Central memory CD4-positive, alpha-beta T cell (primary cell): ENCODE measurements around the gene FAM163A.
"Not testable (repeated sequence)": the region's sequence is repeated elsewhere in the genome, so short reads cannot be mapped to it uniquely, and the experiment has no call there.

Experiments used
- DNase-seq: peaks from one replicate; pipeline ENCODE4 v3.0.0; 2022

Gene FAM163A

DNA sequence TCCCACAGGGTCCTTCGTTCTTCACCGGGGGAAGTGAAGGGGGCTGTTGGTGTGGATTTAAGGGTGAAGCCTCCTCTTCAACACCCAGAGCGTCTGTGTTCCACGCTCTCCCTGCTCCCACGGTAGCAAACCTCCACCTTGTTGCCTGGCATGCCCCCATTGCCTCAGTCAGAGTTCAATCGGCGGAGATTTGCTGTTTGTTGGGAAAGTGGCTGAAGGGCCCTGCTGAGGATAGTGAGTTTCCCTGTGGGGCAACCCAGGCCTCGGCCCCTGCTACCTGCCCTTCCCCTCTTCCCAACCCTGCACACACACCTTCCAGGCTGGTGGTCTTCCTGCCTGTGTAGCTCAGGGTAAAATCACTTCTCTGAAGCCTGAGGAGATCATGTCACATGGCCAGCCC lies 74.0 kb downstream of the FAM163A start:
- no peak for DNase-seq

- DNase-seq = no peak
Measured at GRCh38 chr1:179817789-179818188, 74.7 kb downstream of the FAM163A start.

GRCh38 chr1:179818260-179818659 lies 75.2 kb downstream of the FAM163A start:
- DNase-seq = no peak

DNA sequence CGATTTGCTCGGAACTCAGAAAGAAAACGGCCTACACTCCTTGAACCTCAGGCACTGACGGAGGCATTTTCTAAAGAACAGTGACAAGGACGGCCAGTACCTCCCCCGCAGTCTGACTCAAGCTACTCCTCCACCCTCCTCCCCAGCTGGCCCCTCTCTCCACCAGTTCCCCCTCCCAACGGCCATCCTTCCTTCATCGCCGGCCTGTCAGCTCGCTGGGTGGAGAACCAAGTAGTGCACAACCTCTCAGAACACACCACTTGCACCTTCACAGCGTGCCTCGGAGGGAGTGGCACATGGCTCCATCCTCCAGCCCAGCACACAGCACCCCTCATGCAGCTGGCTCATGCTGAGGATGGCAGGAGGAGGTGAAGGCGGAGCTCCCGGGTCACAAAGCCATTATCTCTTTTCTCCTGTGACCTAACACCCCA lies 75.7 kb downstream of the FAM163A start:
- no peak for DNase-seq

GRCh38 chr1:179820226-179820970 lies 77.3 kb downstream of the FAM163A start:
- DNase-seq = no peak

DNA sequence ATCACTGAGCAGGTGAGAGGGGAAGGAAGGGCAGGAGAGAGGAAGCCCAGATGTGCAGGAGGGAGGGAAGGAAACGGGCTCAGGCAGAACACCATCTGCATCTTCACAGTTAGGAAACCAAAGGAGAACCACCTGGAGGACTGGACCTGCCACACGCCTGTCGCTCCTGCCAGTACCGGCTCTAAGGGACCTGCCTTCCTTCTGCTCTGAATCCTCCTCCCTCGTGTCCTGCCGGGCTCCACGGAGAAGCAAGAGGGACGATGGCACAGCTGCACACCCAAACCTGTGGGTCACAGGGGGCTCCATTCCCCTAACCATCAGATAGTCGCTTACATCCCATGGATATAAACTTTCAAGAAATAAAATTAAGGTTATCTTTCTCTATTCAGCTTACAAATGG lies 78.4 kb downstream of the FAM163A start:
- DNase-seq = no peak

DNA sequence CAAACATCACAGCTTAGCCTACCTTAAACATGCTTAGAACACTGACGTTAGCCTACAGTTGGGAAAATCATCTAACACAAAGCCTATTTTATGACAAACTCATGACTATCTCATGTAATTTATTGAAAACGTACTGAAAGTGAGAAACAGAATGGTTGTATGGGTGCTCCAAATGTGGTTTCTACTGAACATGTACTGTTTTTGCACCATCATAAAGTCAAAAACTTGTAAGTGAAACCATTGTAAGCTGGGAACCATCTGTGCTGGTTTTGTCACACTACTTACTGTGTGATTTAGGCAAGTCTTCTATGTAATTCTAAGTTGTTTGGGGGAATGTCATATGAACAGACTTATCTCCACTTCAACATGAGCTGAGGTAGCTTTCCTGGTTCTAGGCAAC lies 79.0 kb downstream of the FAM163A start:
- DNase-seq = no peak

DNA sequence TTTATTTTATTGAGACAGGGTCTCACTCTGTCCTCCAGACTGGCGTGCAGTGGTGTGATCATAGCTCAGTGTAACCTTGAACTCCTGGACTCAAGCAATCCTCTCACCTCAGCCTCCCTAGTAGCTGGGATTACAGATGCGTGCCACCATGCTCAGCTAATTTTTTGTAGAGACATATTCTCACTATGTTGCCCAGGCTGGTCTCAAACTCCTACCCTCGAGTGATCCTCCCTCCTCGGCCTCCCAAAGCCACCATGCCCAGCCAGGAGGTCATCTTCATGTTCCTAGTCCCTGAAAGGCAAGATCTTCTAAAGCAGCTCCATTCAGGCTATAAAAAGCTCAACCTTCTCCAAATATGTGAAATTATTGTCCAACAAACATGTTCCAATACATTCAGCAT lies 80.6 kb downstream of the FAM163A start:
- DNase-seq = no peak

- DNase-seq = no peak
Measured at GRCh38 chr1:179824265-179824664, 81.2 kb downstream of the FAM163A start.

DNA sequence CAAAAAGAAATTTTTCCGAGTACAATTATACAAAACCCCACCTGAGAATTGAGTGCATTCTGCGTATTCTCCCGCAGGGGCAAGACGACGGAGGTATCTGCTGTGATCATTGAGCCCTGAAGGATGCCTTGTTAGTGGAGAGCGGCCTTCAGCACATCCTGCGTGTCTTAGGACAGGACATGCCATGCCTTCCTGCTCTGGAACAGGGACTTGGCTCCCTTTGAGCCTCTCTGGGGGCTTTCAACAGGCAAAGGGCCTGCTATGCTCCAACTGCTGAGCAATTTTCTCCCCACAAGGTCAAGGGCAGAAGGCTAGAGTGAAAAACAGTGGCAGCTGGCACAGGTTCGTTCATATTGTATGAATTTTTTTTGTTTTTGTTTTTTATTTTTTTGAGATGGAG lies 82.1 kb downstream of the FAM163A start:
- no peak for DNase-seq

- no peak for DNase-seq
Measured at GRCh38 chr1:179825798-179826460, 82.8 kb downstream of the FAM163A start.

GRCh38 chr1:179826626-179827280 lies 83.7 kb downstream of the FAM163A start:
- DNase-seq = no peak

- DNase-seq = no peak
Measured at GRCh38 chr1:179828554-179829110, 85.5 kb downstream of the FAM163A start.

DNA sequence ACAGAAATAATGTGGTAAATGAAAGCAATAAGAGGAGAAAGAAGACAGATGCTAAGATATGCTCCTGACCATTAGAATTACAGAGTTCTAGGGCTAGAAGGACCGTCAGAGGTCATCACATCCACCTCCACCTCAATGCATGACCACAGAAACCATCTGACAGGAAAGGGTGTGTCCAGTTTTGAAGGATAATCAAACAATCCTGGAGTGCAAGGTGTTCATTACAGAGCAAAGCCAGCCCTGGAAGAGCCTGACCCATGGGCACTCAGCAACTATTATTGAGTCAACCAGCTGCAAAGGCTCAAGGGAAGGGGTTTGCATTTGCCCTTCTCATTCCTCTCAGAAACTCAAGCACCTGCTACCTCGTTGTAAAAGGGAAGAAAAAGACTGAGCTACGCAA lies 88.1 kb downstream of the FAM163A start:
- no peak for DNase-seq

GRCh38 chr1:179831852-179832699 lies 89.0 kb downstream of the FAM163A start:
- DNase-seq = peak; percentile 67

DNA sequence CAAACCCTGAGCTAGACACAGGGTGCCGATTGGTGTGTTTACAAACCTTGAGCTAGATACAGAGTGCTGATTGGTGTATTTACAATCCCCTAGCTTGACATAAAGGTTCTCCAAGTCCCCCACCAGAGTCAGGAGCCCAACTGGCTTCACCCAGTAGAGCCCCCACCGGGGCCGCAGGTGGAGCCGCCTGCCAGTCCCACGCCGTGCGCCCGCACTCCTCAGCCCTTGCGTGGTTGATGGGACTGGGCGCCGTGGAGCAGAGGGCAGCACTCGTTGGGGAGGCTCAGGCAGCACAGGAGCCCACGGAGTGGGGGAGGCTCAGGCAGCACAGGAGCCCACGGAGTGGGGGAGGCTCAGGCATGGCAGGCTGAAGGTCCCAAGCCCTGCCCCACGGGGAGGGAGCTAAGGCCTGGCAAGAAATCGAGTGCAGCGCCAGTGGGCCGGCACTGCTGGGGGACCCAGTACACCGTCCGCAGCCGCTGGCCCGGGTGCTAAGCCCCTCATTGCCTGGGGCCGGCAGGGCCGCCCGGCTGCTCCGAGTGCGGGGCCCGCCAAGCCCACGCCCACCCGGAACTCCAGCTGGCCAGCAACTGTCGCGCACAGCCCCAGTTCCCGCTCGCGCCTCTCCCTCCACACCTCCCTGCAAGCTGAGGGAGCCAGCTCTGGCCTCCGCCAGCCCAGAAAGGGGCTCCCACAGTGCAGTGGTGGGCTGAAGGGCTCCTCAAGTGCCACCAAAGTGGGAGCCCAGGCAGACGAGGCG lies 93.8 kb downstream of the FAM163A start:
- not testable (repeated sequence) for DNase-seq

GRCh38 chr1:179840107-179840506 lies 97.0 kb downstream of the FAM163A start:
- no peak for DNase-seq

GRCh38 chr1:179848233-179848632 lies 105.1 kb downstream of the FAM163A start:
- no peak for DNase-seq

DNA sequence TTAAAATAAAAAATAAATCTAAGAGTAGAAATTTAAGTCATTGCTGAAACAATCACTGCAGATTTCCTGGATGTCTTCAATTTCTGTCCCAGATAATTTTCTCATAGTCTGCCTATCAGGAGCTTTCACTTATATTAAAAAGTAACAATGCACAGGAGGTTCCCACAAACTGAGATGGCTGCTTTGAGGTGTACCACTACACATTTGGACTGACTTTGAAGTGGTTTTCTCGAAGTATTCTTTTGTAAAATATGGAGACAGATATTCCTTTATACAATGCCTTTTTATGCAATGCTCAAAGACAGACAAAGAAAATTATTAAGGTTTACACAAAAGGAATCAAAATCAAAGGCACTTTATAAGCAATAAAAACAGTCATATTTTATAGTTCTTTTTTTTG lies 110.0 kb downstream of the FAM163A start:
- no peak for DNase-seq

GRCh38 chr1:179855831-179856230 lies 112.7 kb downstream of the FAM163A start:
- DNase-seq = not testable (repeated sequence)

DNA sequence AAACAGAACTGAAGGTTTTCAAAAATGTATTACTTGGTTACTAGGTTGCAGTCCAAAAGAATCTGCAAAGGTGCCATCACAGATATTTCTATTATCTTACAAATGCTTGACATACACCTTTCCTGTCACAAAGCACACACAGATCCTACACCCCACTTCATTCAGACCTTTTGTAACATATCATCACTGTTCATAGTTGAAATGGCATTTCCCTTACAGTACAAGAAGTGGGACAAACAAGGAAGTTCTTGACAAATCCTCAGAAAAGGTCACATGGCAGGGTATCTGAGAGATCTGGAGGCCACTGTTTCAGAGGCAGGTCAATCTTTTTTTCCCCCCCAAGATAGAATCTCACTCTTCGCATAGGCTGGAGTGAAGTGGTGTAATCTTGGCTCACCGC lies 113.2 kb downstream of the FAM163A start:
- DNase-seq = no peak

GRCh38 chr1:179857009-179857408 lies 113.9 kb downstream of the FAM163A start:
- DNase-seq = no peak
